ENCODE measurements around the gene BICDL1.
"Not testable (repeated sequence)": the region's sequence is repeated elsewhere in the genome, so short reads cannot be mapped to it uniquely, and the experiment has no call there.

Gene BICDL1

GRCh38 chr12:119988472-119989360 lies at the start of gene BICDL1:
TSS of gene BICDL1 (plus strand) at chr12:119989236. CDS start at chr12:119989869, 633 bp downstream.
- DNase-seq, result peak; percentile 98

- DNase-seq, result no peak
Observed at GRCh38 chr12:119940897-119941296, 48.1 kb upstream of the BICDL1 start.

- DNase-seq, result no peak
Observed at GRCh38 chr12:119942386-119942785, 46.6 kb upstream of the BICDL1 start.

- DNase-seq, result no peak
Observed at GRCh38 chr12:119946213-119946612, 42.8 kb upstream of the BICDL1 start.

- DNase-seq, result no peak
Observed at GRCh38 chr12:119949145-119949544, 39.9 kb upstream of the BICDL1 start.

- DNase-seq, result no peak
Observed at GRCh38 chr12:119949594-119949993, 39.4 kb upstream of the BICDL1 start.

GRCh38 chr12:119956047-119956446 lies 33.0 kb upstream of the BICDL1 start:
- no peak for DNase-seq

- DNase-seq, result no peak
Observed at GRCh38 chr12:119957135-119957534, 31.9 kb upstream of the BICDL1 start.

GRCh38 chr12:119959435-119959834 lies 29.6 kb upstream of the BICDL1 start:
- DNase-seq, result no peak

GRCh38 chr12:119964123-119964522 lies 24.9 kb upstream of the BICDL1 start:
- DNase-seq, result no peak

- no peak for DNase-seq
Observed at GRCh38 chr12:119964929-119965328, 24.1 kb upstream of the BICDL1 start.

GRCh38 chr12:119980242-119980641 lies 8.8 kb upstream of the BICDL1 start:
- DNase-seq, result no peak

- not testable (repeated sequence) for DNase-seq
Observed at GRCh38 chr12:119980702-119981101, 8.3 kb upstream of the BICDL1 start.

- DNase-seq, result no peak
Observed at GRCh38 chr12:119989361-119989730, 310 bp downstream of the BICDL1 start.

- DNase-seq, result peak; percentile 69 to 79
Observed at GRCh38 chr12:119989731-119990381, 820 bp downstream of the BICDL1 start.

GRCh38 chr12:119990382-119990874 lies 1.4 kb downstream of the BICDL1 start:
- peak in 1 of 2 donors; percentile 24 for DNase-seq

- no peak for DNase-seq
Observed at GRCh38 chr12:119992129-119992705, 3.2 kb downstream of the BICDL1 start.

GRCh38 chr12:119994892-119995658 lies 6.0 kb downstream of the BICDL1 start:
- no peak for DNase-seq

GRCh38 chr12:119996417-119996816 lies 7.4 kb downstream of the BICDL1 start:
- DNase-seq, result no peak

GRCh38 chr12:119998471-119999245 lies 9.6 kb downstream of the BICDL1 start:
- DNase-seq, result no peak

- DNase-seq, result no peak
Observed at GRCh38 chr12:120000556-120000955, 11.5 kb downstream of the BICDL1 start.
